GM21825 (cell line): Measurements from ENCODE around the gene ITPKC.
"Not testable (repeated sequence)": the region's sequence is repeated elsewhere in the genome, so short reads cannot be mapped to it uniquely, and the experiment has no call there.

ENCODE experiments used
- ATAC-seq: cut with Tn5 transposase; IDR thresholded peaks from one replicate; pipeline ENCODE4 v1.9.1; 2021; ENCODE audit warnings: mild to moderate bottlenecking, moderate library complexity; ENCODE audit not compliant: unreplicated experiment

ITPKC gene

DNA sequence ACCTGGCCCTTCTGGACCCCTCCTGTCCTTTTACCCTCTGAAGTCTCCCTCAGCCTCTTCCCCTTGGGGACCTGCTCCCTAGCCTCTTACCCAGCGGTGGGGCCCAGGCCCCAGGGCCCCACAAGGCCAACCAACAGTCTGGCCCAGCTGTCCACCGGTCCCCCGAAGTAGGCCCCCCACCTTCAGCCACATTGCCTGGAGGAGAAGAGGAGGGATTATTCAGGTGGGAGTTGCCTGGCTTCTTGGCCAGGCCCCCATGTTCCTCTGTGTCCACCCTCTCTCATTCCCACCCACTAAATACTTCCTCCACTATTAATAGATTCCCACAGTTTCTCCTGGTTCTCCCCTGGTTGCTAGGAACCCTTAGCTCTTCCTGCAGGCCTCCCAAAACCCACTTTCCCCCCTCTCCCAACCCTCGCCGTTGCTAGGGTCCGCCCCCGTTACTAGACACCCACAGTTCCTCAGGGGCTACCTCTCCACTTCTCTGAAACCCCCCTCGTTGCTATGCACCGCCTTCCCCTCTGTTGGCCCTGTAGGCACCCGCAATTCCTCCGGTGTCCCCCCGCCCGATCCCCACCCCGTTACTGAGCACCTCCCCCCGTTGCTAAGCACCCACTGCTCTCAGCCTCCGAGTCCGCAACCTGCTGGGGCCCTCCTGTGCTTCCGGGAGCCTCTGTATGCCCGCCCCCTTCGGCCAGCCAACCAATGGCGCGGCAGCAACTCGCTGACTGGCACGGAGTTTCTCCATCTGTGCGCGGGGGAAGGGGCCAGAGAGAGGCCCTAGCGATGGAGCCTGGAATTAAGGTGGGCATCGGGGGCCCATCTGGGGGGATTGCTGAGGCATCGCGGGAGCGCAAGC lies 2.2 kb upstream of the ITPKC start:
- ATAC-seq, result peak; percentile 44

DNA sequence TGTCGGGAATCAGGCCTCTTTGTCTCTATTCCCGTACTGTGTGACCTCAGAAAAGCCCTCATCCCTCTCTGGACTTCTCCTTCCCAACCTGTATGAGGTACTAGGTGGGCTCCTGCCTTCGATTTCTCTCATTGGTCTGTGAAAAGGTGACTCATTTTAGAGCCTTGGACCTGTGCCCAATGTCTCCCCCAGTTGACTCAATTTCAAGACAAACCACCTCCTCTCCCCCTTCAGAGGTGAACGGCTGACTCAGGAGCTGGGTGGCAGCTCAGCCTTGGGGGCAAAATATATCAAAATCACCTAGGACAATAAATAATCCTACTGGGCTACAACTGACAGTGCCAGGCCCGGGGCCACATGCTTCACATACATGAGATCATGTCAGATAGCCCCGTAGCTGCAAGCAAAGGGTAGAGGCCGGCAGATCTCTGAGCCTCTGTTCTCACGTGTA lies 856 bp upstream of the ITPKC start:
- no peak for ATAC-seq

GRCh38 chr19:40717325-40717879 lies 490 bp downstream of the ITPKC start:
- ATAC-seq, result no peak

- ATAC-seq, result no peak
Observed at GRCh38 chr19:40717880-40718773, 1.2 kb downstream of the ITPKC start.

GRCh38 chr19:40718774-40719391 lies 2.0 kb downstream of the ITPKC start:
- no peak for ATAC-seq

- ATAC-seq, result no peak
Observed at GRCh38 chr19:40719414-40719894, 2.5 kb downstream of the ITPKC start.

DNA sequence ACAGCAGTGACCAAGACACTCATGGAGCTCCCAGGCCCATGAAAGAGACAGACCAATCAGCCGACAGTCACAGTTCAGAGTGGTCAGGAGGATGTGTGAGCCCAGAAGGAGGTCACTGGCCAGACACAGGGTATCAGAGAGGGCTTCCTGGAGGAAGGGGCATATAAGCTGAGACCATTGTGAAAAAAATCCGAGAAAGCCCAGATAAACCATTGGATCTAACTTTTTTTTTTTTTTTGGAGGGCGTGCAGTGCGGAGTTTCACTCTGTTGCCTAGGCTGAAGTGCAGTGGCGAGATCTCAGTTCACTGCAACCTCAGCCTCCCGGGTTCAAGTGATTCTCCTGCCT lies 4.2 kb downstream of the ITPKC start:
- no peak for ATAC-seq

DNA sequence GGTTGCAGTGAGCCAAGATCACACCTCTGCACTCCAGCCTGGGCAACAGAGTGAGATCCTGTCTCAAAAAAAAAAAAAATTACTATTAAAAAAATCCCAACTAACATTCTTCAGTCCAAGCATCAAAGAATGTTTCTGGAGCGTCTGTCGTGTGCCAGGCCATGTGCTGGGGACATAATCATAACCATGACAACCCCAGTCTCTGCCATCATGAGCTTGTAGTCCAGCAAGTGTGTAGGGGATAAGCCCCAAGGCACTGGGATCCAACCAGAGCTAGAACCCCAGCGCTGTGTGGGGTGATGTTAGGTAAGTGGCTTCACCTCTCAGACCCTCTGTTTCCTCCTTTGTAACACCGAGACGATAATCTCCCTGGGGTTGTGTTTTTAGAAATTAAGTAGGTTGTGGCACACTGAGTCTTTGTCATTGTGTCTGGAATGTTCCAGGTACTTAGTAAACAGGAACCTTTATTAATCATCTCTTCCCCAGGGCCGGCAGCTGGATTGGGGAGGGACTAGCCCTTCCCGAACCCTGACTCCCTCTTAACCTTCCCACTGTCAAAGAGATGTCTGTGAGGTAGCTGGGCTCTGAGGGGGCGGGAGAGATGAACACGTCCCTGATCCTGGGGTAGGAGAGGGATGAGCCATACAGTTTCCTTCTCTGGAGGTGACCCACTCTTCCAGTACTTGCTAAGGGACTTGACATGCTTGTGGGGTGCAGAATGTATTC lies 5.2 kb downstream of the ITPKC start:
- no peak for ATAC-seq

- no peak for ATAC-seq
Observed at GRCh38 chr19:40723661-40724254, 6.8 kb downstream of the ITPKC start.

DNA sequence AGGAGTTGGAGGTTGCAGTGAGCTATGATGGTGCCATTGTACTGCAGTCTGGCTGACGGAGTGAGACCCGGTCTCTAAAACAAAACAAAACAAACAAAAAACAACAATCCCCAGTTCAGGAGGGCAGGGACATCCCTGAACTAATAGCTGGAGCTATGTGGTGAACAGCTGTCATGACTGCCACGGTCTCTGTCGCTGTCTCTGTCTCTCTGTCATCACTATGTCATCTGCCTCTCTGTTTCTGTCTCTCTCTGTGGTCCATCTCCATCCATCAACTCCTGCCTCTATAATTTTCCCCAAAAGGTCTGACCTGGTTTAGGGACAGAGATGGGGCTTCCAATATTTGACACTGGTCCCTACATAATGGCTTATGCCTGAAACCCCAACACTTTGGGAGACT lies 7.4 kb downstream of the ITPKC start:
- no peak for ATAC-seq

GRCh38 chr19:40724855-40725254 lies 7.9 kb downstream of the ITPKC start:
- ATAC-seq, result no peak

DNA sequence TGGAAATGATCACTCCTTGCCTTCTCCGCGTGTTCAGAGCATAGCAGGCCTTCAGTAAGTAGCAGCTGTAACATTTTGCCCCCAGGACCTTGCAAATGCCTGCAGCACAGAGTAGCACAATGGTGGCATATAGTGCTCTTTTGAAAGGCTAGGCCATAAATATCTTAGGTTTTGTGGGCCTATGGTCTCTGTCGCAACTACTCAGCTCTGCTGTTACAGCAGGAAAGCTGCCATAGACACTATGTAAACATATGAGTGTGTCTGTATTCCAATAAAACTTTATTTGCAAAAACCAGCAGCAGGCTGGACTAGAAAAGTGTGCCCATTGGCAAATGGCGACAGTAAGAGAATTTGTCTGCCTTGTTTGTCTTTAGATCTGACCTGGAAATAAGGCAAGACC lies 9.4 kb downstream of the ITPKC start:
- ATAC-seq, result no peak

GRCh38 chr19:40730065-40730464 lies 13.2 kb downstream of the ITPKC start:
- not testable (repeated sequence) for ATAC-seq

DNA sequence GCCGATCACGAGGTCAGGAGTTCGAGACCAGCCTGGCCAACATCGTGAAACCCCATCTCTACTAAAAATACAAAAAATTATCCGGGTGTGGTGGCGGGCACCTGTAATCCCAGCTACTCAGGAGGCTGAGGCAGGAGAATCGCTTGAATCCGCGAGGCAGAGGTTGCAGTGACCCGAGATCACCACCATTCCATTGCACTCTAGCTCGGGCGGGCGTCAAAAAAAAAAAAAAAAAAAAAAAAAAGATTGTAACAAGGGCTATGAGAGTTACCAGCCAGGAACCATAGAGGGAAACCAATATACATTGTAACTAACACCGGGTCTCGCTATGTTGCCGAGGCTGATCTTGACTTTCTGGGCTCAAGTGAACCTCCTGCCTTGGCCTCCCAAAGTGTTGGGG lies 15.4 kb downstream of the ITPKC start:
- not testable (repeated sequence) for ATAC-seq

DNA sequence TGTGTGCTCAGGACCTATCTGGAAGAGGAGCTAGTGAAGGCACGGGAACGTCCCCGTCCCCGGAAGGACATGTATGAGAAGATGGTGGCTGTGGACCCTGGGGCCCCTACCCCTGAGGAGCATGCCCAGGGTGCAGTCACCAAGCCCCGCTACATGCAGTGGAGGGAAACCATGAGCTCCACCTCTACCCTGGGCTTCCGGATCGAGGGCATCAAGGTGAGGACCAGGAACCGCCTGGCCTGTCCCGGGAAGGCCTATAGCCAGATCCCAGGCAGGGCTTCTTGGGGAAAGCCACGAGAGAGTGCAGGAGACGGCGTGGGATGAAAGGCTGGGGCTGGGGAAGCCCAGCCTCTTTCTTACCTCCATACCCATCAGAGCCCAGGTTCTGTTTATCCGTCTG lies 16.2 kb downstream of the ITPKC start:
- ATAC-seq, result no peak

DNA sequence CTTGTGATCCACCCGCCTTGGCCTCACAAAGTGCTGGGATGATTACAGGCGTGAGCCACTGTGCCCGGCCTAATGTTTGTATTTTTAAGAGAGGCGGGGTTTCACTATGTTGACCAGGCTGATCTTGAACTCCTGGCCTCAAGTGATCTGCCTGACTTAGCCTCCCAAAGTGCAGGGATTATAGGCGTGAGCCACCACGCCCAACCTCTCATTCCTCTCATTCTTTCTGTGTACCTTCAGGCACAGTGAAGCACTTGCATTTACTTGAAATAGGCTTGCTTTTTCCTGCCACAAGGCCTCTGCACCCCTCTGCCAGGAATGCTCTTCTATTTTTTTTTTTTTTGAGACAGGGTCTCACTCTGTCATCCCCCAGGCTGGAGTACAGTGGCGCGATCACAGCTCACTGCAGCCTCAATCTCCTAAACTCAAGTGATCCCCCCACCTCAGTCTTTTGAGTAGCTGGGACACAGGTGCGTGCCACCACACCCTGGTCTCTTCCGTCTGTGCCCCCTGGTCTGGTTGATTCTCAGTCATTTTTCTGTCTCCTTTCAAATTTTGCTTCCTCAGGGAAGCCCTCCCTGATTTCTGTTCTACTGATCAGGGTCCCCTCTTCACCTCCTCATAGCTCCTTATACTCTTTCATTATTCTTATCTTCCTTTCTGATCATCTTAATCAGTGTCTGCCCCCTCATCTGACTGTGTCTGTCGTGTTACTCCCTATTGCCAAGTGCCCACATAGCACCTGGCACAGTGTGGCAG lies 18.3 kb downstream of the ITPKC start:
- ATAC-seq, result no peak

GRCh38 chr19:40736661-40737060 lies 19.7 kb downstream of the ITPKC start:
- ATAC-seq, result no peak

GRCh38 chr19:40737102-40737644 lies 20.3 kb downstream of the ITPKC start:
- ATAC-seq, result no peak
